HCT116 (cell line): Measurements from ENCODE around the gene SPHK1. TPM values are rescaled to one million over a fixed set of nuclear protein-coding genes. Genes with fewer than 3 reads are reported as not detected.

ENCODE experiments used
- ATAC-seq: fragments of 200-7000 bp; cut with Tn5 transposase; 2 replicates; pipeline ENCODE4 v1.9.1; 2020; ENCODE audit warnings: mild to moderate bottlenecking, moderate library complexity
- BruUV-seq: library from RNA; stranded (reverse); fragments of 400-500 nt; replicated peaks from 2 replicates; lab custom pipeline; 2021; lab: Mats Ljungman, UMichigan
- CTCF ChIA-PET: fragments of 300-600 bp; sonication (Branson Sonifier 250); formaldehyde crosslinking; loops from one replicate; lab custom pipeline; 2021; ENCODE audit warnings: antibody characterized with exemption; lab: Charles Lee
- POLR2A ChIA-PET: fragments of 300-600, 350-600 bp; sonication (Branson Sonifier 250); formaldehyde crosslinking; loops from one replicate; lab custom pipeline; 2021; ENCODE audit warnings: antibody characterized with exemption; lab: Charles Lee
- RAD21 ChIA-PET, 2 experiments: fragments of 300-600 bp; sonication (Branson Sonifier 250); formaldehyde crosslinking; loops; one replicate each; lab custom pipeline; 2023; ENCODE audit warnings: low total read pairs in 2 of 2; ENCODE audit not compliant: uncharacterized antibody in 2 of 2, unreplicated experiment in 2 of 2, low non-redundant PET in 1 of 2; lab: Charles Lee
- DNase-seq: peaks from one replicate; pipeline ENCODE4 v3.0.0-alpha.2; 2010; ENCODE audit warnings: low read depth, low spot score
- H2AFZ ChIP-seq: fragments of 200-600 bp; shearing (Covaris generic), sonication (generic); 2 replicates; pipeline ENCODE4 v1.6.1; 2017; ENCODE audit warnings: low read depth, mixed run types, mixed read lengths, antibody characterized with exemption, low read length; ENCODE audit not compliant: poor library complexity, severe bottlenecking
- H3K27ac ChIP-seq: 2 replicates; pipeline ENCODE4 v1.5.1; 2012; ENCODE audit warnings: low read depth, low read length
- H3K27me3 ChIP-seq: fragments of 200-600 bp; sonication (generic); 2 replicates; pipeline ENCODE4 v1.6.1; 2016; ENCODE audit warnings: mixed run types, low read length, mixed read lengths; ENCODE audit not compliant: insufficient read depth
- H3K36me3 ChIP-seq, 2 experiments: fragments of 200-500 bp in 1 of 2; fragments of 200-600 bp in 1 of 2; sonication (Bioruptor generic) in 1 of 2; sonication (generic) in 1 of 2; 2 replicates each; pipeline versions ENCODE4 v1.5.1 to v1.6.1; 2014 to 2016; ENCODE audit warnings: low read length in 2 of 2, inconsistent platforms in 1 of 2, mixed read lengths in 1 of 2, mixed run types in 1 of 2; ENCODE audit not compliant: insufficient read depth in 2 of 2, control insufficient read depth in 1 of 2
- H3K4me1 ChIP-seq, 2 experiments: fragments of 200-600 bp in 1 of 2; sonication (generic) in 1 of 2; 2 replicates each; pipeline versions ENCODE4 v1.5.1 to v1.6.1; 2012 to 2017; ENCODE audit warnings: low read length in 2 of 2, inconsistent platforms in 1 of 2, mild to moderate bottlenecking in 1 of 2, mixed read lengths in 1 of 2, mixed run types in 1 of 2, moderate library complexity in 1 of 2; ENCODE audit not compliant: insufficient read depth in 2 of 2, control insufficient read depth in 1 of 2
- H3K4me2 ChIP-seq: fragments of 200-600 bp; sonication (generic); 2 replicates; pipeline ENCODE4 v1.6.1; 2017; ENCODE audit warnings: mixed run types, low read length, mixed read lengths
- H3K4me3 ChIP-seq, 2 experiments: fragments of 200-600 bp in 1 of 2; sonication (generic) in 1 of 2; replicated peaks in 1 of 2; 2 replicates each; pipeline ENCODE4 v1.5.1; 2011 to 2016; ENCODE audit warnings: low read length in 2 of 2, control low read depth in 1 of 2, low read depth in 1 of 2, mild to moderate bottlenecking in 1 of 2, mixed read lengths in 1 of 2, mixed run types in 1 of 2
- H3K79me2 ChIP-seq: fragments of 200-600 bp; sonication (generic); 2 replicates; pipeline ENCODE4 v1.6.1; 2017; ENCODE audit warnings: mild to moderate bottlenecking, mixed run types, low read length, moderate library complexity, mixed read lengths; ENCODE audit not compliant: insufficient read depth
- H3K9ac ChIP-seq: fragments of 200-600 bp; sonication (generic); 2 replicates; pipeline ENCODE4 v1.6.1; 2016; ENCODE audit warnings: low read length, mixed read lengths
- H3K9me2 ChIP-seq: fragments of 200-600 bp; sonication (generic), shearing (Covaris generic); 2 replicates; pipeline ENCODE4 v1.6.1; 2017; ENCODE audit warnings: mixed run types, mild to moderate bottlenecking, moderate library complexity; ENCODE audit not compliant: insufficient read depth
- H3K9me3 ChIP-seq, 2 experiments: fragments of 200-500 bp in 1 of 2; fragments of 200-600 bp in 1 of 2; sonication (Bioruptor generic) in 1 of 2; sonication (generic) in 1 of 2; 2 replicates each; pipeline ENCODE4 v1.6.1; 2014 to 2017; ENCODE audit warnings: low read length in 2 of 2, mixed read lengths in 2 of 2, inconsistent platforms in 1 of 2, low read depth in 1 of 2, mild to moderate bottlenecking in 1 of 2, mixed run types in 1 of 2, moderate library complexity in 1 of 2; ENCODE audit not compliant: control insufficient read depth in 1 of 2, insufficient read depth in 1 of 2
- H4K20me1 ChIP-seq: fragments of 200-600 bp; sonication (generic), shearing (Covaris generic); 2 replicates; pipeline ENCODE4 v1.6.1; 2017; ENCODE audit warnings: mixed run types, mild to moderate bottlenecking, moderate library complexity; ENCODE audit not compliant: insufficient read depth
- CBX3 ChIP-seq: IDR thresholded peaks from 2 replicates; pipeline ENCODE4 v1.6.1; 2012; ENCODE audit warnings: low read depth
- EGR1 ChIP-seq: IDR thresholded peaks from 2 replicates; pipeline ENCODE4 v1.6.1; 2012; ENCODE audit warnings: low read depth
- EZH2 ChIP-seq: fragments of 200-600 bp; sonication (generic); IDR thresholded peaks from 2 replicates; pipeline ENCODE4 v1.6.1; 2017; ENCODE audit warnings: antibody characterized with exemption, mixed run types
- EZH2phosphoT487 ChIP-seq: fragments of 200-600 bp; IDR thresholded peaks from 2 replicates; pipeline ENCODE4 v1.6.1; 2018; ENCODE audit warnings: antibody characterized with exemption, borderline replicate concordance
- FOSL1 ChIP-seq: IDR thresholded peaks from 2 replicates; pipeline ENCODE4 v1.6.1; 2012; ENCODE audit warnings: low read depth
- JUND ChIP-seq: IDR thresholded peaks from 2 replicates; pipeline ENCODE4 v1.6.1; 2012
- POLR2AphosphoS5 ChIP-seq: IDR thresholded peaks from 2 replicates; pipeline ENCODE4 v1.6.1; 2011; ENCODE audit warnings: mild to moderate bottlenecking, low read depth, low read length, moderate library complexity
- RAD21 ChIP-seq: IDR thresholded peaks from 2 replicates; pipeline ENCODE4 v1.6.1; 2012; ENCODE audit warnings: low read depth, mild to moderate bottlenecking
- ZFX ChIP-seq: fragments of 450-650 bp; IDR thresholded peaks from 2 replicates; pipeline ENCODE4 v1.6.1; 2017
- intact Hi-C: fragments of 100-400 bp; cut with micrococcal nuclease; formaldehyde crosslinking; loops from 2 replicates; pipeline ENCODE4 v1.10.0; 2022
- total RNA-seq: library from RNA; stranded (reverse); gene quantifications from one replicate; pipeline ENCODE4 v1.2.1, GENCODE V29; 2021; ENCODE audit not compliant: unreplicated experiment
- TF ChIP-seq, protein P1 (sequence below): IDR thresholded peaks from 2 replicates; pipeline ENCODE4 v1.6.1; 2012; ENCODE audit warnings: low read depth
- TF ChIP-seq, protein P2 (sequence below), 3 experiments: fragments of 200-600 bp in 1 of 3; sonication (generic) in 1 of 3; IDR thresholded peaks in 2 of 3; conservative IDR thresholded peaks in 1 of 3; 2 replicates each; pipeline ENCODE4 v1.5.1; 2012 to 2017; ENCODE audit warnings: low read depth in 2 of 3, low read length in 2 of 3, antibody characterized with exemption in 1 of 3, borderline replicate concordance in 1 of 3, control low read depth in 1 of 3, mild to moderate bottlenecking in 1 of 3, mixed read lengths in 1 of 3, mixed run types in 1 of 3, moderate library complexity in 1 of 3; ENCODE audit not compliant: insufficient read depth in 1 of 3
- TF ChIP-seq, protein P3 (sequence below): IDR thresholded peaks from 2 replicates; pipeline ENCODE4 v1.6.1; 2011; ENCODE audit warnings: mild to moderate bottlenecking, low read length, moderate library complexity; ENCODE audit not compliant: insufficient replicate concordance; ENCODE audit errors: extremely low read depth

The SPHK1 gene
- total RNA-seq, 1 experiment from 2014 or later: 4.6 TPM

- no peak for DNase-seq
- no peak overlapping the region for H3K9ac ChIP-seq
- TF ChIP-seq, protein P1, sequence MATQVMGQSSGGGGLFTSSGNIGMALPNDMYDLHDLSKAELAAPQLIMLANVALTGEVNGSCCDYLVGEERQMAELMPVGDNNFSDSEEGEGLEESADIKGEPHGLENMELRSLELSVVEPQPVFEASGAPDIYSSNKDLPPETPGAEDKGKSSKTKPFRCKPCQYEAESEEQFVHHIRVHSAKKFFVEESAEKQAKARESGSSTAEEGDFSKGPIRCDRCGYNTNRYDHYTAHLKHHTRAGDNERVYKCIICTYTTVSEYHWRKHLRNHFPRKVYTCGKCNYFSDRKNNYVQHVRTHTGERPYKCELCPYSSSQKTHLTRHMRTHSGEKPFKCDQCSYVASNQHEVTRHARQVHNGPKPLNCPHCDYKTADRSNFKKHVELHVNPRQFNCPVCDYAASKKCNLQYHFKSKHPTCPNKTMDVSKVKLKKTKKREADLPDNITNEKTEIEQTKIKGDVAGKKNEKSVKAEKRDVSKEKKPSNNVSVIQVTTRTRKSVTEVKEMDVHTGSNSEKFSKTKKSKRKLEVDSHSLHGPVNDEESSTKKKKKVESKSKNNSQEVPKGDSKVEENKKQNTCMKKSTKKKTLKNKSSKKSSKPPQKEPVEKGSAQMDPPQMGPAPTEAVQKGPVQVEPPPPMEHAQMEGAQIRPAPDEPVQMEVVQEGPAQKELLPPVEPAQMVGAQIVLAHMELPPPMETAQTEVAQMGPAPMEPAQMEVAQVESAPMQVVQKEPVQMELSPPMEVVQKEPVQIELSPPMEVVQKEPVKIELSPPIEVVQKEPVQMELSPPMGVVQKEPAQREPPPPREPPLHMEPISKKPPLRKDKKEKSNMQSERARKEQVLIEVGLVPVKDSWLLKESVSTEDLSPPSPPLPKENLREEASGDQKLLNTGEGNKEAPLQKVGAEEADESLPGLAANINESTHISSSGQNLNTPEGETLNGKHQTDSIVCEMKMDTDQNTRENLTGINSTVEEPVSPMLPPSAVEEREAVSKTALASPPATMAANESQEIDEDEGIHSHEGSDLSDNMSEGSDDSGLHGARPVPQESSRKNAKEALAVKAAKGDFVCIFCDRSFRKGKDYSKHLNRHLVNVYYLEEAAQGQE: no peak
- TF ChIP-seq JUND: no peak
- no peak for TF ChIP-seq POLR2AphosphoS5
- no peak for TF ChIP-seq ZFX
- TF ChIP-seq, protein P2, sequence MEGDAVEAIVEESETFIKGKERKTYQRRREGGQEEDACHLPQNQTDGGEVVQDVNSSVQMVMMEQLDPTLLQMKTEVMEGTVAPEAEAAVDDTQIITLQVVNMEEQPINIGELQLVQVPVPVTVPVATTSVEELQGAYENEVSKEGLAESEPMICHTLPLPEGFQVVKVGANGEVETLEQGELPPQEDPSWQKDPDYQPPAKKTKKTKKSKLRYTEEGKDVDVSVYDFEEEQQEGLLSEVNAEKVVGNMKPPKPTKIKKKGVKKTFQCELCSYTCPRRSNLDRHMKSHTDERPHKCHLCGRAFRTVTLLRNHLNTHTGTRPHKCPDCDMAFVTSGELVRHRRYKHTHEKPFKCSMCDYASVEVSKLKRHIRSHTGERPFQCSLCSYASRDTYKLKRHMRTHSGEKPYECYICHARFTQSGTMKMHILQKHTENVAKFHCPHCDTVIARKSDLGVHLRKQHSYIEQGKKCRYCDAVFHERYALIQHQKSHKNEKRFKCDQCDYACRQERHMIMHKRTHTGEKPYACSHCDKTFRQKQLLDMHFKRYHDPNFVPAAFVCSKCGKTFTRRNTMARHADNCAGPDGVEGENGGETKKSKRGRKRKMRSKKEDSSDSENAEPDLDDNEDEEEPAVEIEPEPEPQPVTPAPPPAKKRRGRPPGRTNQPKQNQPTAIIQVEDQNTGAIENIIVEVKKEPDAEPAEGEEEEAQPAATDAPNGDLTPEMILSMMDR (IDR thresholded peaks at IDR 0.05 in 2 of 3, conservative IDR thresholded peaks at IDR 0.05 in 1 of 3; ENCODE audit: borderline replicate concordance in 1 of 3, insufficient read depth in 1 of 3, low read depth in 2 of 3, low read length in 2 of 3): no peak
- TF ChIP-seq, protein P3, sequence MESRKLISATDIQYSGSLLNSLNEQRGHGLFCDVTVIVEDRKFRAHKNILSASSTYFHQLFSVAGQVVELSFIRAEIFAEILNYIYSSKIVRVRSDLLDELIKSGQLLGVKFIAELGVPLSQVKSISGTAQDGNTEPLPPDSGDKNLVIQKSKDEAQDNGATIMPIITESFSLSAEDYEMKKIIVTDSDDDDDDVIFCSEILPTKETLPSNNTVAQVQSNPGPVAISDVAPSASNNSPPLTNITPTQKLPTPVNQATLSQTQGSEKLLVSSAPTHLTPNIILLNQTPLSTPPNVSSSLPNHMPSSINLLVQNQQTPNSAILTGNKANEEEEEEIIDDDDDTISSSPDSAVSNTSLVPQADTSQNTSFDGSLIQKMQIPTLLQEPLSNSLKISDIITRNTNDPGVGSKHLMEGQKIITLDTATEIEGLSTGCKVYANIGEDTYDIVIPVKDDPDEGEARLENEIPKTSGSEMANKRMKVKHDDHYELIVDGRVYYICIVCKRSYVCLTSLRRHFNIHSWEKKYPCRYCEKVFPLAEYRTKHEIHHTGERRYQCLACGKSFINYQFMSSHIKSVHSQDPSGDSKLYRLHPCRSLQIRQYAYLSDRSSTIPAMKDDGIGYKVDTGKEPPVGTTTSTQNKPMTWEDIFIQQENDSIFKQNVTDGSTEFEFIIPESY: no peak
- TF ChIP-seq EZH2: no peak
- TF ChIP-seq EZH2phosphoT487: no peak
- TF ChIP-seq EGR1: no peak
- no peak for TF ChIP-seq RAD21
- TF ChIP-seq CBX3: no peak
- TF ChIP-seq FOSL1: no peak
- peaks cover 13 to 26% of the 10 kb centered on the region in 2 experiments for H3K4me1 ChIP-seq
- ChIA-PET POLR2A (interaction anchor here (1.5 kb wide), 1 partner anchor 26 kb away, joined by 3 read pairs; the partner anchor contains the start of gene PRPSAP1), CTCF (interaction anchor here (1.0 to 5.3 kb wide), 3 partner anchors 9 to 19 kb away, joined by 3 to 40 read pairs (median 19); no protein-coding TSS in a partner anchor), RAD21 (interaction anchor here in 1 of 2 experiments (1.3 kb wide), 1 partner anchor 14 kb away, joined by 3 read pairs; no protein-coding TSS in a partner anchor)
- H3K27ac ChIP-seq: no peak overlapping the region
- no peaks in the 10 kb centered on the region for H3K9me2 ChIP-seq
- H2AFZ ChIP-seq: no peak overlapping the region
- H3K27me3 ChIP-seq: peaks cover 4% of the 10 kb centered on the region; the same call in 1 of the 2 replicates
- H3K79me2 ChIP-seq: no peaks in the 10 kb centered on the region
- no peaks in the 10 kb centered on the region for H3K9me3 ChIP-seq
- no TSS peak for BruUV-seq
- H3K4me2 ChIP-seq: no peak overlapping the region
- ATAC-seq: no peak
- no peaks in the 10 kb centered on the region for H4K20me1 ChIP-seq
- intact Hi-C loops: no loop called here
- H3K36me3 ChIP-seq: no peaks in the 10 kb centered on the region
- H3K4me3 ChIP-seq: no peak overlapping the region
Measured at GRCh38 chr17:76379646-76380376, 4.6 kb upstream of the SPHK1 start.
